ENCODE results near the gene SNN.

The SNN gene

DNA sequence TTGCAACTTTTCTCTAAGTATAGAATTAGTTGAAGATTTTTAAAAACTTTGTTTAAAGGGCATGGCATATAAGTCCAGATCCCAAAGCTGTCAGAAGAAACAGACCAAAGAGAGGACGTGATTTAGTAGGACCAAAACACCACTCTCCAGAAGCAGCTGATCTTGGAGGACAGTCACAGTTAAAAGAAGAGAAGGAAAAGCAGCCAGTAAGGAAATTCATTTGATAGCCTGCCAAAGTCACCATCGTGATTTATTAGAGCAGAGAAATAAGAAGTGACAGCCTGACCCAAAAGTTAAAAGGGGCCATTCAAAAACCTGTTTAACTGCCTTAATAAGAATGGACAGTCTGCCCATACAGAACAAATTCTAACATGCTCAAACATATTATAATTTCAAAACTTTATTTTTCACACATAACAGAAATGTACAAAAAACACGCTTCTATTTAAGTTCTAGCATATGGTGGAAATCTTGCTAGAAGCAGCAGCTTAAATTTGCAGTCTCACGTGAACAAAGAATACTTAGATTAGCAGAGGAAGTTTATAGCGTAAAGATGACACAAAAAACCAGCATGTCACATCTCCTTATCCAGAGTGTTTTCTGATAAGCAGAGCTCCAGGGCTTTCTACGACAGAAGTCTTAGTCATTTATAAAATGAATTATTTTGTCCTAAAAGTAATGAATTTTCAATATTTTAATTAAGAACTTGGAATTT lies 37.2 kb downstream of the SNN start:
- no peak for DNase-seq

DNA sequence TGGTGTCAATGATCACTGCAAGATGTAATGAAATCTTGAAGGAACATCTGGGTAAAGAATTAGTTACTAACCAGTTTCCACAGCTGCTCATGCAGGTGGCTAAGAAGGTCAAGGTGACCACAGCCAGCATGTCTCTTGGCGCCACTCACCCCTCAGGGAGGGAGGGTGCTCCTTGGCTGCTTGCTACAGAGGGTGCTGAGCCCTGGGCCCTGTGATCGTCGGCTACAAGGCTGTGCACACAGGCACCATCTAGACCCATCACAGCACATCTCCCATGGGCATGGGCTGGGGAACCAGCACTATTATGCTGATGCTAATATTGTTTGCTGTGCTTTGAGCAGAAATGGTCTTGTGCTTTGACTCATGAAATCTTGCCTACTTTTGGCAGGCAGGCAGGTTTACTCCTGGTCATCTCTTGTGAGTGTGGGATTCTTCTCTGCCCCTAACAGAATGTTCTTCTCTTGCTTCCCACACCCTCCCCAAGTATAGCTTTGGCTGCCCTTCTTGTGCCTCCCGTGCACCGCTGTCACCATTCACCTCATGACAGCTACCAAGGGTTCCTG lies 38.0 kb downstream of the SNN start:
- DNase-seq, result no peak

DNA sequence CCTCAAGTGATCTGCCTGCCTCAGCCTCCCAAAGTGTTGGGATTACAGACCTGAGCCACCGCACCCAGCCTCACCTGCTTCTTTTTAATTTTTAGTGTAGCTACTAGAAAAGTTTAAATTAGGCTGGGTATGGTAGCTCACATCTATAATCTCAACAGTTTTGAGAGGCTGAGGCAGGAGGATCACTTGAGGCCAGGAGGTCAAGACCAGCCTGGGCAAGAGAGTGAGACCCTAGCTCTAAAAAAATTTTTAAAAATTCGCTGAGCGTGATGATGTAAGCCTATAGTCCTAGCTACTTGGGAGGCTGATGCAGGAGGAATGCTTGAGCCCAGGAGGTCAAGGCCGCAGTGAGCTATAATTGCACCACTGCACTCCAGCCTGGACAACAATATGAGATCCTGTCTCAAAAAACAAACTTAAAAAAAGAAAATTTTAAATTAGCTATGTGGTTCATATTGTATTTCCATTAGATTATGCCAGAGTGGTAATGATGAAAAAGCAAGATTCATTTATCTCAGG lies 39.5 kb downstream of the SNN start:
- no peak for DNase-seq

DNA sequence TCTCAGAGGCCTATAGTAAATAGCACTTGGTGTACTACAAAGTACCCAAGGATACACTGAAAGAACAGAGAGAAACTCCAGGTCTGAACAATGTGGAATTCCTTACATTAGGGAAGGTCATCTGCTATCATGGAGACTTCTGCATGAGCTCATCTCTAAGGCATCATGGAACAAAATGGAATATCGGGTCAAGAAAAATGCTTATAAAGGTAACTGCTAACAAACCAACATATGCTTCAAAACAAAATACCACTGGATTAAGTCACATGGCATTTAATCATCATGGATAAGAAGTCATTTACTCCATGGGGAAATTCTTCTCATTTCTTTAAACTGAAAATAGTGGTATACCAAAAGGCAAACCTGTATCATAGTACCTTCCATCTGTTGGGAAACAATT lies 40.2 kb downstream of the SNN start:
- DNase-seq, result no peak

DNA sequence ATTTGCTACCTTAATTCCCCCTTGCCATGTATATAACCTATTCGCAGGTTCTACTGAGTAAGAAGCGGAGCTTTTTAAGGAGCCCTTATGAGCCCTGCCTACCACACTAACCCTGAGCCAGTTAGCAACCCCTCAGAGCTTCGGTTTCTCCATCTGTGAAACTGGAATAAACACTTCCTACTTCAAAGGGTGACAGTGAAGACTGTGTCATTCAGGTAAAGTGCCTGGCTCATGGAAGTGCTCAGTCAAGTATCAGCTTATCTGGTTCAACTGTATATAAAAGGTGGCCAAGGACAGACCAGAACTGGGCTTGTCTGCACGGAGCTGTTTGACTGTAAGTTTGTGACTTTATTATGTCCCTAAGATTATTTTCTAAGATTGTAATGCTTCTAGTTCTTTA lies 43.4 kb downstream of the SNN start:
- DNase-seq, result no peak

DNA sequence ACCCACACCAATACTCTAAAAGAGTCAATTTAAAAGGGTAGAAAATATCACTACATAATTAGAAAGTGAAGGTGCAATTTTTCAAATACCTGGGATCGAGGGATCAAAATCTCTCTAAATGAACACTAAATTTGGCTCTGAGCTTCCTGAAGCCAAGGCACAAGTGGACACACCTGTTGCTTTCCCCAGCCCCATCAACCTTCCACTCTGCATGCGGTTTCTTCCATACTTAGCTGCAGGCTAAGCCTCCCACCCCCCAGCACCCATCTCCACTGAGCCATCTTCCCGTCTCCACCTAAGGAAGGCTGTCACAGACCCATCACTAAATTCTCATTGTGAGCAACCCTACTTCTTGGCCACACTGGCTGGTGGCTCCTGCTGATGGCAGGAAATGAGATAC lies 43.9 kb downstream of the SNN start:
- no peak for DNase-seq

DNA sequence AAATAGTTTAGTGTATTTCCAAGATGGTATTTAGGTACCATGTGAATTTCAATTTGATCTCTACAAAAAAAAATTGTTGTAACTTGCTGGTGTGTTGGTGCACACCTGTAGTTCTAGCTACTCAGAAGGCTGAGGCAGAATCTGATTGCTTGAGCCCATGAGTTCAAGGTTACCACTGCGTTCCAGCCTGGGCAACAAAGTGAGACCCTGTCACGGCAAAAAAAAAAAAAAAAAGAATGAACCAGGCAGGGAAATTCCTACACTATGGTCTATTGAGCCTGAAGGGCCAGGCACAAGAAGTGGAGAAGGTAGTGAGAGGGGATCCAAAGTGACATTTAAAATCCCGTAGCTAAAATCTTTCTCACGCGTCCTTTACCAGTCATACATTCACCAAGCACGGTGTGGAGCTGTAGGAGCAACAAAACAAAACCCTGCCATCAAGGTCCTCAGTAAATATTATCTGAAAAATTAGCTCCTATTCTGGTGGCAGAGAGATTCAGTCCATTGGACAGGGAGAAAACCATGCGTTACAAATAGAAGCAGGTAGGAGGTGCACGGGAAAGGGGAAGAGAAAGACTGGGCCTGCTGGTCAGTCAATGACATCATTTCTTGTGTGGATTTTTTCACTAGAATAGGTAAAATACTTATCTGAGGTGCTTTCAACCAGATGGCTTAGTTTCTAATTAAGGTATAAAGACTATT lies 47.1 kb downstream of the SNN start:
- DNase-seq, result no peak

DNA sequence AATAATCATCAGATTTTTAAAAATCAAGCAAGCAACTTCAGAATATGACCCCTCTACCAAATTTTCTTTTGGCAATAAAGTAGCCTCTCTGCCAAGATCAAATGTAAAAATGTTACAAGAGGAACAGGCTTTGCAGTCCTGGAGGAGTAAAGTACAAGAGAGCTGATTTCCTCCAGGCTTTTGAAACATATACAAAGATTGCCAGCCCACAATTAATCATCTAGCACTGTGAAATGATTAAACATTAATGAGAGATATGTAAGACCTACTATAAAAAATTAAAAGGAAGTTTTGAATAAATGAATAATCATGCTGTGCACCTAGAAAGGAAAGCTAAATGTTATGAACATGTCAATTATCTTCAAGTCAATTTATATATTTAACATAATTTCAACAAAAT lies 48.1 kb downstream of the SNN start:
- DNase-seq, result no peak

DNA sequence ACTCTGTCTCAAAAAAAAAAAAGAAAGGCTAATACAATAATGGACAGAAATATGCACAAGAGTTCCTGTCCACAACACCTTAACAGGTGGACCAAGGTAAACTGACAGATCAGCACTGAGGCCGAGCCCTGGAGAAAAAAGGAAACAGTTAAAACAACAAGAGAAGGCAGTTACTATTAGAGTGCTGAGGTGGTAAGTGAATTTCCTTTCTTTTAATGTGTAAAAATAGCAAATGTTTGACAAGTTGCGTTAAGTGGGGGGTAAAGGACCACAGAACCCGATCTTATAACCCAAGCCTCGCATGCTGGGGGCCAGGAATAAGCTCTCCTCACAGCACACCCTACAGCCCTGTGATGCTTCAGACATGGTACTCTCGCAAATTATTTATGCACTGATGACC lies 49.6 kb downstream of the SNN start:
- no peak for DNase-seq

DNA sequence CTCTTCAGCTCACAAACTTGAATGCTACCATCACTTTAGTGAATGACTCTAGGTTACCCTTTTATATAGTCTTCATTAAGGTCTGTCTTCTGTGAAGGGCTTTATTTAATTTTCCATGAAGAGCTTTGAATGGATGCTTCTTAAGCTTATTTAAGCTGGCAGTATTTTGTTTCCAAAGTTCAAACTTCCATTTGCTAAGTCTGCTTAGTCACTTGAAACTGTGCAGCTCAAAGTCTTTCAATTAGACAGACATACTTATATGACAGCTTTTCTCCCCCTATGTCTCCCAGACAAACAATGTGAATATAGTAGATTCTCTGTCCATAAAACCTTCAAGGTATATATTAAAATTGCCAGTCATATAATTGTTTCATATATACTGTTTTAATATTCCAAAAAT lies 50.9 kb downstream of the SNN start:
- DNase-seq, result no peak

DNA sequence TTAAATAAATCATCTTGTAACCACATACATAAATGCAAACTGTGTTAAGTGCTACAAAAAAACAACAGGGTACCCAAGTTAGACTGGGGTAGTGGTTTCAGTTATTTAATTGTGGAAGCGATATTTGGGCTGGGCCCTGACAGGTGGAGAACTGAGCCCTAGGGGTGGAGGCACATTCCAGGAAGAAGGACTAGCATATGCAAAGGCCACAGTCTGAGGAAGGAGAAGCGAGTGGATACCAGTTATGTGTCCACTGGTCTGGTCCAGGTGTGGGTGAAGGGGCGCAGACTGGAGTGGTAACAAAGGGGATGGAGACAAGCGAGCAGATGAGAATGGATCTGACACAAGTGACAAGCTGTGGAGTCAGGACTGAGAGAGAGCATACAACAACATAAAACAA lies 51.5 kb downstream of the SNN start:
- DNase-seq, result no peak

DNA sequence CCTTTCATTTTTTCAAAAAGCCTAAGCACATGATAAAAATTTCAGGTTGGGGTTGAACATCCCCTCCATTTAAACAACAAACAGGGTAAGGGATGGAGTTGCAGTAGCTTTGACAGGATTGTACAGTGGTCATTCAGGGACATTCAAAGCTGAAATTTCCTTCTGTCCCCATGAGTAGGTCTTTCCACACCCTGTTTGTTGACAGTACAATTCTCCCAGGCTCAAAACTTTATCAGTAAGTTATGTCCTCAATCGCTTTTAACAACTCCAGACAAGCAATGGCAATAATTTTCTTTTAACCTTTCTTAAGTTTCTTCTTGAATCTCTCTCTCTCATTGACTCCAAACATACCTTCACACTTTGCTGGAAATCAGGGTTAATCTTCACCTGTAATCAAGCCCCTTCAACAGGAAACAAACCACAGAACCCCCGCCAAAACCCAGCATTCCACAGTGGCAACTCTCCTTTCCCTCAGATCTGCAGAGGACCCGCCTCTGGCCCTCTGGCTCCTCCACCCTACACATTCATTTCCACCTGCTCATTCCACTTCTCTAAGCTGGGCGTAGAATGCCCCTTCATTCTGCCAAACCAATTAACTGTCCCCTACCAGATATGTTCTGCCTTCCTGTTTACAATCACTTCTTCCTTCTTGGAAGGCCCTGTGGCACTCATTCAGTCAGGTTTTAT lies 53.7 kb downstream of the SNN start:
- DNase-seq, result no peak

DNA sequence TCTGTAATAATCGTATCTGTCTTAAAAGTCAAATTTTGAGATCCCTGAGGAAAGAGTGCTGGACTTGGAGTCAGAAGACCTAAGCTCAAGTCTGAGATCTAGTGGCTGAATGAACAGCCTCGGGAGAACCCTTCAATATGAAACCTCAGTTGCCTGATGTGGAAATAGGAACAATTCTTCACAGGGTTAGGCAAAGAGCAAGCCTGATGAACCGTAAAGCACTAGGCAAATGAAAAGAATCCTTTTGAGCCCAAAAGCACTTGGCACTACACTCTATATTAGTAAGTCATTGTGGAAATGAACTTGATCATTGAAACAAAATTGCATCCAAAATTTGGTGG lies 54.2 kb downstream of the SNN start:
- DNase-seq, result no peak

DNA sequence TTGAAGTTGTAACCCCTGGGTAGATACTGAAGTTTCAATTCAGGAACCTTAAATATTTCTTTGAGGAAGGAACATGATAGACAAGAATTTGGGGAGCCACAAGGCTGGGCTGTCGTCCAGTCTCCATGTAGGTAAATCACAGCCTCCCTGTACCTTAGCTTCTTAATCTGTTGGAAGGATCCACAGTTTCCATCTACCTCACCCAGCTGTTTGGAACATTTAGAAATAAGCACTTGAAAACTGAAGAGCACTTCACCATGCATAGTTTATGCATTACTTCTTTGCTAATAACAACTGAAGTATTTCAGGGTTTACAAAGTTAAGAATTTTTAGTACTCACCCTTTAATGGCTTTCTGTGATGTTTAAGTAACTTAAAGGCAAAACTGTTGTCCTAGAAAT lies 57.2 kb downstream of the SNN start:
- no peak for DNase-seq

DNA sequence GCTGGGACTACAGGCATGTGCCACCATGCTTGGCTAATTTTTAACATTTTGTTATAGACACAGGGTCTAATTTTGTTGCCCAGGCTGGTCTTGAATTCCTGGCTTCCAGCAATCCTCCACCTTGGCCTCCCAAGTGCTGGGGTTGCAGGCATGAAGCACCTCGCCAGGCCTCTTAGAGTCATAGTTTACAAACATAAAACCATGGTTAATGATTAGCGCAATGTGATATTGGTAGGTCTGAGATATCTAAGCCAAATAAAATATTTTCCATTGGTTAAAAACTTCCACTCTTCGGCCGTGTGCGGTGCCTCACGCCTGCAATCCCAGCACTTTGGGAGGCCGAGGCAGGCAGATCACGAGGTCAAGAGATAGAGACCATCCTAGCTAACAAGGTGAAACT lies 57.8 kb downstream of the SNN start:
- no peak for DNase-seq

DNA sequence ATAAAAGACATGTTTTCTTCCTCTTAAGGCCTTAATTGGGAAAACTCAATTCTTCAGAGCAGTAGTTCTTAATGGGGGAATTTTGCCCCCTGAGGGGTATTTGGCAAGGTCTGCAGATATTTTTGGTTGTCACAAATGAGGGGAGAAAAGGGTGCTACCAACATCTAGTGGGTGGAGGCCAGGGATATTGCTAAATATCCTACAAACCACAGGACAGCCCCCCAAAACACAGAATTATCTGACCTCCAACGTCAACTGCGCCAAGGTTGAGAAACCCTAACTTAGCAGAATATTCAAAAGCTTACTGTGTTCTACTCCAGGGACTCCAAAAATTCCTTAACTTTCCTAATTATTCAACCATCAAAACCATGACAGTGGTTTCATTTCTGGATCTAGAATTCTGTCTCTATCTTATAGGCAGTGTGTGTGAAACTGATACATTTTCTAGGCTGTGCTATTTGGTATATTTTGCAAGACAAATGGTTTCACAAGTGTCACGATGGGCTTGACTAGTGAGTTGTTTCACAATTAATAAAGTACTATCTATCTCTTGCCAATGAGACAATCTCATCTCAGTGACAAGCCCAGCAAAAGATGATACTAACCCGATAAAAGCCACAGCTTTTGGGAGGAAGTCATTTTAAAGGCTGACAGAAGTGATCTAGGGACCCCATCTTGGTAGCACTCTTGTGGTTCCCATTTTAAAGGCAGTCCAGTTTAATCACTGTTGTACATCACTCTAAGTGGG lies 59.7 kb downstream of the SNN start:
- no peak for DNase-seq
